BLaER1 (cell line): Measurements from ENCODE around the gene NEK10.

ENCODE experiments used
- H3K27ac ChIP-seq: shearing (Covaris generic); formaldehyde crosslinking; 2 replicates; pipeline ENCODE4 v1.8.1; 2022
- H3K27me3 ChIP-seq: shearing (Covaris generic); formaldehyde crosslinking; 2 replicates; pipeline ENCODE4 v1.8.1; 2022
- H3K36me3 ChIP-seq: shearing (Covaris generic); formaldehyde crosslinking; 2 replicates; pipeline ENCODE4 v1.8.1; 2022
- H3K4me1 ChIP-seq: shearing (Covaris generic); formaldehyde crosslinking; 2 replicates; pipeline ENCODE4 v1.8.1; 2022
- H3K4me2 ChIP-seq: shearing (Covaris generic); formaldehyde crosslinking; 2 replicates; pipeline ENCODE4 v1.8.1; 2022
- H3K4me3 ChIP-seq: shearing (Covaris generic); formaldehyde crosslinking; 2 replicates; pipeline ENCODE4 v1.8.1; 2022
- H3K9ac ChIP-seq: shearing (Covaris generic); formaldehyde crosslinking; 2 replicates; pipeline ENCODE4 v1.8.1; 2022
- H3K9me3 ChIP-seq: shearing (Covaris generic); formaldehyde crosslinking; 2 replicates; pipeline ENCODE4 v1.8.1; 2022
- H4K20me1 ChIP-seq: shearing (Covaris generic); formaldehyde crosslinking; 2 replicates; pipeline ENCODE4 v1.8.1; 2022
- Cebpa-rat ChIP-seq: shearing (Covaris generic); IDR thresholded peaks from 2 replicates; pipeline ENCODE4 v1.8.1; 2022

NEK10 gene

DNA sequence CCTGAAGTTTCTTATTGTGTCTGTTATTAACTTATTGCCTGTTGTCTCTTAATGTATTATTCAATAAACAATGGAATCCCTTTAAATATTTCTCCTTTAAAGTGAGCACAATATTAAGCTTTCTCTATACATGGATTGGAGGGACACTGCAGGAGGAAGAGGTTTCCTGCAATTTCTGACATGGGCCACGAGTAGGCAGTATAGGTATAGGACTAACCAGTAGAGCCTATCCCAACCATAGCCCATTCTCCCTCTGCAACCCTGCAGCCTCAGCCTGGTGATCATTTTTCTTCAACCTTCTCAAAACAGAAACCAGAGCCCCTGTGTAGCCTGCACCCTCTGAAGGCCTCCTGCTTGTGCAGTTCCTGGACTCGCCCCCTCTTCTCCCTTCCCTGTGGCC lies 124.8 kb downstream of the NEK10 start:
- H3K9me3 ChIP-seq, result no peaks in the 10 kb centered on the region
- no peaks in the 10 kb centered on the region for H3K27me3 ChIP-seq
- H3K4me3 ChIP-seq, result no peak overlapping the region
- no peak overlapping the region for H3K27ac ChIP-seq
- no peak for TF ChIP-seq Cebpa-rat
- H3K9ac ChIP-seq, result no peak overlapping the region
- H3K4me1 ChIP-seq, result no peaks in the 10 kb centered on the region
- no peaks in the 10 kb centered on the region for H4K20me1 ChIP-seq
- H3K4me2 ChIP-seq, result no peak overlapping the region
- no peaks in the 10 kb centered on the region for H3K36me3 ChIP-seq

DNA sequence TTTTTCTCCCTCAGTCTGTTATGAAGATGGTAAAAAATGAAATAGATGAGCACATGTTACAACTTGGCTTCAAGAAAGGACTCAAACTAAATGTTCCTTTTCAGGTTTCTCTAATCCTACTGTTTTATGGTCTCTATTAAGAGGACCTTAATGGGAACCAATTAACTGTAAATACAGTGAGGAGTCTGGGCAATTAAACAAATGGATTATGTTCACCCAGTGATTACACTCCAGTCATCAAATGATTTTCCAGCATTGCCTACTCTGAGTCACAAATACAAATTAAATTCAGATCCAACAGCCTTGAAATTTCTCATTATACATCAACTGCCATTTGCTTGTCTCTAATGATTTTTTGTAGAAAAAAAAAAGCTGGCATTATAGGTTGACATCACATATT lies 129.2 kb downstream of the NEK10 start:
- Histone ChIP-seq H3K9me3 (peaks cover 38% of the 10 kb centered on the region), H3K4me2 (no peak overlapping the region), H4K20me1 (no peaks in the 10 kb centered on the region), H3K27me3 (no peaks in the 10 kb centered on the region), H3K36me3 (no peaks in the 10 kb centered on the region), H3K9ac (no peak overlapping the region), H3K4me1 (no peaks in the 10 kb centered on the region), H3K4me3 (no peak overlapping the region), H3K27ac (no peak overlapping the region)
- TF ChIP-seq Cebpa-rat, result no peak

DNA sequence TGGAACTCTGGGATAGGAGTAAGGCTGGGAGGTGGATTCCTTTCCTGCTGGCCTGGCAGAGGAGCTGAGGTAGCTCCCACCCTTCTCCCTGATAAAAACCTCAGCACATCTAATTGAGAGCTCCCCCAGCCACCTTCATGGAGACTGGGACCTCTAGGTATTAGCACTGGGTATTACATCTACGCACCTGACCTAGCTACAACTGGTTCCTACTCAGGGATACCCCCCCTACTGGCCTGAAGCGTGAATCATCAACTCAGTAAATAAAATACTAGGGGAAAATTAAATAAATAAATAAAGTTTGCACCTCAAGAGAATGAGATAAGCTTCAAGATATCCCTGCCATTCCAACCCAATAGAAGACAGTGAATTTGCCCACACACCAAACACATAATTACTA lies 140.4 kb downstream of the NEK10 start:
- no peak overlapping the region for H3K4me3 ChIP-seq
- peaks cover 8% of the 10 kb centered on the region for H3K9me3 ChIP-seq
- H3K27ac ChIP-seq, result no peak overlapping the region
- no peak overlapping the region for H3K9ac ChIP-seq
- H3K4me2 ChIP-seq, result no peak overlapping the region
- no peaks in the 10 kb centered on the region for H3K36me3 ChIP-seq
- no peaks in the 10 kb centered on the region for H3K4me1 ChIP-seq
- TF ChIP-seq Cebpa-rat, result no peak
- H4K20me1 ChIP-seq, result no peaks in the 10 kb centered on the region
- H3K27me3 ChIP-seq, result no peaks in the 10 kb centered on the region

DNA sequence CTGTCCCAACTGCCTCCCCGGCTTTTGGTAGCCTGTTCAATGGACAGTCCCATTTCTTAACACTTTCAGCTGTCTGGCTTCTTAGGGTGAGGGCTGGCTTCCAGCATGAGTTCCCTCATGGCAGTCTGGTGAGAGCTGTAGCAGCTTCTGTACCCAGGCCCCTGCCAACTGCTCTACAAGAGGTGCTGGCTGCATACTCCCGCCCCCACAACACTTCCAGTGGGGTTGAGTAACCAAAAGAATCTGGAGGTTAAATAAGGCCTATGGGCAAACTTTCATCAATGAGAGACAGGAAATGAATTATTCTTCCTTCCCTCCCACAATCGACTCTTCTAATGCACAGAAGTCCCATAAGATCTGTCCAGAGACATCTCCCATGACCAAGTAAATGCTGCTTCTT lies 145.0 kb downstream of the NEK10 start:
- H3K9me3 ChIP-seq, result no peaks in the 10 kb centered on the region
- H4K20me1 ChIP-seq, result no peaks in the 10 kb centered on the region
- no peaks in the 10 kb centered on the region for H3K27me3 ChIP-seq
- no peak for TF ChIP-seq Cebpa-rat
- no peak overlapping the region for H3K27ac ChIP-seq
- no peaks in the 10 kb centered on the region for H3K4me1 ChIP-seq
- H3K4me3 ChIP-seq, result no peak overlapping the region
- H3K36me3 ChIP-seq, result no peaks in the 10 kb centered on the region
- H3K4me2 ChIP-seq, result no peak overlapping the region
- no peak overlapping the region for H3K9ac ChIP-seq

DNA sequence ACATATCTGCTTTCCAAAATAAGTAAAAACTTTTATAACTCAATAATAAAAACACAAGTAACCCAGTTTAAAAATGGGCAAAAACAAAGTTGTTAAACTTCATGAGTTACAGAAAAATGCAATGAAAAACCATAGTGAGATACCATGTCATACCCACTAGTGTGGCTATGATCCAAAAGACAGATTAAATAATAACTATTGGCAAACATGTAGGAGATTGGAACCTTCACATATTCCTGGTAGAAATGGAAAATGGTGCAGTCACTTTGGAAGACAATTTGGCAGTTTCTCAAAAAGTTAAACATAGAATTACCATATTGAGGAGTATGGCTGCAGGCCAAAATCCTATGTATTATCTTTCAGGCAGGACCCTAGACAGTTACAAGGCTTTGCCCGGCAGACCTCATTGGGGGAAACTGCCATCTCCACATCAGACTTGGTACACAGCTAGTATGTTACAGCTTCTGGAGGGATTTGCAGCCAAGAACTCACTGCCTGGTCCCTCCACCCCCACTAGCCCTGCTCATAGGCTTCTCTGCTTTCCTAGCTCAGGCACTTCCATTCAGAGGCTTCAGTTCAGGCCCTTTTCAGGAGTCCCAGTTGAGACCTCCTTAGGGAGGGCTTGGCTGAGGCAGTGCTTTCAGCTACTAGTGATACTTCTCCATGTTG lies 147.8 kb downstream of the NEK10 start:
- TF ChIP-seq Cebpa-rat, result no peak
- Histone ChIP-seq H3K27ac (no peak overlapping the region), H3K4me1 (no peaks in the 10 kb centered on the region), H3K36me3 (no peaks in the 10 kb centered on the region), H4K20me1 (no peaks in the 10 kb centered on the region), H3K9me3 (no peaks in the 10 kb centered on the region), H3K27me3 (no peaks in the 10 kb centered on the region), H3K9ac (no peak overlapping the region), H3K4me3 (no peak overlapping the region), H3K4me2 (no peak overlapping the region)

DNA sequence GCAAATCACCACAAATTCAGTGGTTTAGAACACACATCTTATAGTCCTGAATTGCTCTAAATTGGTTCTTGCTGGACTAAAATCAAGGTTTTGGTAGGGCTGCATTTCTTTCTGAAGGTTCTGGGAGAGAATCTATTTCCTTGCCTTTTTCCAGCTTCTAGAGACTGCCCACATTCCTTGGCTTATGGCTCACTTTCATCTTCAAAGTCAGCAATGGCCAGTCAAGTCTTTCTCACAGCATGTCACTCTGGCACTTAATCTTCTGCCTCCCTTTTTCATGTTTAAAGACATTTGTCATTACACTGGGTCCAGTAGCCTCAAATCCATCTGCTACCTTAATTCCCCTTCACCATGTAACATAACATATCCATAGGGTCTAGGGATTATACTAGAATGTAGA lies 149.0 kb downstream of the NEK10 start:
- Histone ChIP-seq H3K27ac (no peak overlapping the region), H3K4me1 (no peaks in the 10 kb centered on the region), H4K20me1 (no peaks in the 10 kb centered on the region), H3K9me3 (no peaks in the 10 kb centered on the region), H3K9ac (no peak overlapping the region), H3K4me3 (no peak overlapping the region), H3K36me3 (no peaks in the 10 kb centered on the region), H3K27me3 (no peaks in the 10 kb centered on the region), H3K4me2 (no peak overlapping the region)
- TF ChIP-seq Cebpa-rat, result no peak

DNA sequence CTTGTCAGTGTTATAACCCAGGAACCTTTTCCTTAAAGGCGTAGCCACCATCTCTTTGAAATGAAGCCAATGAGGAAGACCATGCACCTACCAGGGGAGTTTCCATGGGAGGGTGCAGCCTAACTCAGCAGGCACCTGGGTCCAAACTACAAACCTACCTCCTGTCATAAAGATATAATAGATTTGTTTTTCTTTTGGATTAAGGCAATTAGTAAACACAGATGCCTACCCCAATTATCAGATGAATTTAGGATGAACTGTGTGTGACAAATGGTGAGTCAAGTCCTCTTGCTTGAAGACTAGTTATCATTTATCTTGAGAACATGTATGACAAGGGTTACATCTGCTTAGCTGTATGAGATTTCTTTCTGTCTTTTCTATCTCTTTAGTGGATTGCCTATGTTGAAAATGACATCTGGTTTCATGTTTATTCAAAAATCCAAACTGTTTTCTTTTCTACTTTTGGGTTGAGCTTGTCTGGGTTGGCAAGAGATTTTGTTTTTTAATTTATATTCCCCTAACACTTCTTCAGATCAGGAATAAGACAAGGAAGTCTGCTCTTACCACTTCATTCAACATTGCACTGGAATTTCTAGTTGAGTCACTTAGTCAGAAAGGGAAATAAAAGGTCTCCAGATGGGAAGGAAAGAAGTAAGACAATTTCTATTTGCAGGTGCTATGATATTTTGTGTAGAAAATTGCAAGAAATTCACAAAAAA lies 149.9 kb downstream of the NEK10 start:
- Histone ChIP-seq H3K4me2 (no peak overlapping the region), H3K27me3 (no peaks in the 10 kb centered on the region), H3K4me3 (no peak overlapping the region), H3K36me3 (no peaks in the 10 kb centered on the region), H3K9ac (no peak overlapping the region), H4K20me1 (no peaks in the 10 kb centered on the region), H3K4me1 (no peaks in the 10 kb centered on the region), H3K27ac (no peak overlapping the region), H3K9me3 (no peaks in the 10 kb centered on the region)
- no peak for TF ChIP-seq Cebpa-rat

DNA sequence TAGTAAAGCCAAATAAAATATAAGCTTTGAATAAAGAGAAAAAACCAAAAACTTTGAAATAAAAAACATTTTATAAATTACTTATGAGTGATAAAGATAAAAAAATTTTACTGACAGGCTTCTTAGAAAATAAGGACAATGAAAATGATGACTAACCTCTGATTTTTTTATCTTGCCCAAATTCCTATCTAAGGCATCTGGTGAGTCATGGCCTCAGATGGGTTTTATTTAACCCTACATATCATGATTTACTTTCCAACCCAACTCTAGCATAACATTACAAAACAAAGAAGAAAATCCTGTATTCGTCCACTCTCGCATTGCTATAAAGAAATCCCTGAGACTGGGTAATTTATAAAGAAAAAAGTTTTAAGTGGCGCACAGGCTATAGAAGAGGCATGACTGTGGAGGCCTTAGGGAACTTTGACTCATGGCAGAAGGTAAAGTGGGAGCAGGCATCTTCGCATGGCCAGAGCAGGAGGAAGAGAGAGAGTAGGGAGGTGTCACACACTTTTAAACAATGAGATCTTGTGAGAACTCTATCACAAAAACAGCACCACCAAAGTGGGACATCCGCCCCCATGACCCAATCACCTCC lies 152.1 kb downstream of the NEK10 start:
- H4K20me1 ChIP-seq, result no peaks in the 10 kb centered on the region
- no peaks in the 10 kb centered on the region for H3K27me3 ChIP-seq
- TF ChIP-seq Cebpa-rat, result no peak
- no peak overlapping the region for H3K27ac ChIP-seq
- H3K4me2 ChIP-seq, result no peak overlapping the region
- H3K9ac ChIP-seq, result no peak overlapping the region
- no peaks in the 10 kb centered on the region for H3K4me1 ChIP-seq
- H3K9me3 ChIP-seq, result no peaks in the 10 kb centered on the region
- no peak overlapping the region for H3K4me3 ChIP-seq
- H3K36me3 ChIP-seq, result no peaks in the 10 kb centered on the region

DNA sequence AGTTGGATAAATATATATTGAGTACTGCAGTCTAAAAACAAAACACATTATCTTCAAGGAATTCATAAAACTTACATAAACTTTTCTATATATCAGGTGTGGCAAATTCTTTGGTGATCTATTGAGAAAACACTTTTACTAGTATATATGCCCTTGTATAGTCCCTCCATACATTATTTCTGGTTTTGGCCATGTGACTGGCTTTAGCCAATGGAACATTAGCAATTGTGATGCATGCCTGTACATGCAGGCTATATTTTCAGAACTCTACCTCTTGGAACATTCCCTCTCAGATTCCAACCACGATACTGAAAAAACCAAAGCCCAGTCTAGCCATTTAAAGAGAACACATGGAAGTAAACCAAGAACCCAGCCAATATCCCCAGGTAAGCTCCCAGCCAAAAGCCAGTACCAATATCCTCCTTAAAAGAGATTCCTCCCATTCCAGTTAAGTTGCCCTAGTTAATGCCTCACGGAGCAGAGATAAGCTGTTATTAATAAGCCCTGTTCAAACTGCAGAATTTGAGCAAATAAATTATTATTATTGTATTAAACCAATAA lies 152.8 kb downstream of the NEK10 start:
- Histone ChIP-seq H3K4me2 (no peak overlapping the region), H3K27me3 (no peaks in the 10 kb centered on the region), H3K36me3 (no peaks in the 10 kb centered on the region), H4K20me1 (no peaks in the 10 kb centered on the region), H3K9me3 (no peaks in the 10 kb centered on the region), H3K9ac (no peak overlapping the region), H3K27ac (no peak overlapping the region), H3K4me3 (no peak overlapping the region), H3K4me1 (no peaks in the 10 kb centered on the region)
- no peak for TF ChIP-seq Cebpa-rat

DNA sequence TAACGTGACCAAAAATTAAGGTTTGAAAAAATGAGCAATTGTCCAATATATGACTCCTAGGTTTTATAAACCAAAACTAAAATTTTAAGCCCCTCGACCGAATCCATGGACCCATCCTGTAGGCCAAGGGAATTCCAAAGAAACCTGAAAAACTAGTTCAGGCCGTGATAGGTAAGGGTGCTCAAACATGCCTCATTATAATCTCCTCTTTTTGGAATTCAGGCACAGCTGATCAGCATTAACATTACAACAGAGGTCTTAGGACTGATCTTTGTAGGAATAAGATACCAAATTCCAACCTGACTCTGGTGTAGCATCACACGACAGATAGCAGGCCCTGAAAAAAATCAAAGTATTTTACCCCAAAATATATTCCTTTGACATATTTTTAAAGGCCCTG lies 155.7 kb downstream of the NEK10 start:
- Histone ChIP-seq H3K4me3 (no peak overlapping the region), H3K36me3 (no peaks in the 10 kb centered on the region), H3K4me1 (peaks cover 11% of the 10 kb centered on the region), H3K9me3 (no peaks in the 10 kb centered on the region), H3K27ac (no peak overlapping the region), H3K9ac (no peak overlapping the region), H3K4me2 (no peak overlapping the region), H3K27me3 (no peaks in the 10 kb centered on the region), H4K20me1 (no peaks in the 10 kb centered on the region)
- no peak for TF ChIP-seq Cebpa-rat
